NOMO-1 treated with DMSO at 0.1 percent for 48 hours (cell line): ENCODE measurements around the gene NOX5.
A peak's percentile ranks its signal among the peaks of the same experiment; 100 is the strongest.

ENCODE experiments used
- DNase-seq: peaks from one replicate; lab custom pipeline; 2025; ENCODE audit not compliant: unreplicated experiment; lab: John Stamatoyannopoulos, UW

Gene NOX5

DNA sequence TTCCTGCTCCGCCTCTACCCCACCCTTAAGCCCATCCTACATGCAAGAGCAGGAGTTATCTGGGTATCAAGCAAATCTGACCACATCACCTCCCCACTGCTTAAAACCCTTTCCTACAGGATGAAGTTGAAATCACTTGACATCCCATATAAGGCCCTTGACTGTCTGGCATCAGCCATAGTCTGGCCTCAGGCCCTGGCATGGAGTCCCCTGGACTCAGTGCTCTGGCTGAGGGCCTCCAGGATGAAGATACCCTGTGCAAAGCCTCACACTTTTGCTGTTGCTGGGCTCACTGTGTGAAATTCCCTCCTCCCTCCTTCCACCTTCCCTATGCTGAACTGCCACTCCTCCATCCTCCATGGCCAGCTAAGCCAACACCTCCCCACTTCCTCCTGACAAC is 80.8 kb downstream of the NOX5 start:
- DNase-seq: no peak

DNA sequence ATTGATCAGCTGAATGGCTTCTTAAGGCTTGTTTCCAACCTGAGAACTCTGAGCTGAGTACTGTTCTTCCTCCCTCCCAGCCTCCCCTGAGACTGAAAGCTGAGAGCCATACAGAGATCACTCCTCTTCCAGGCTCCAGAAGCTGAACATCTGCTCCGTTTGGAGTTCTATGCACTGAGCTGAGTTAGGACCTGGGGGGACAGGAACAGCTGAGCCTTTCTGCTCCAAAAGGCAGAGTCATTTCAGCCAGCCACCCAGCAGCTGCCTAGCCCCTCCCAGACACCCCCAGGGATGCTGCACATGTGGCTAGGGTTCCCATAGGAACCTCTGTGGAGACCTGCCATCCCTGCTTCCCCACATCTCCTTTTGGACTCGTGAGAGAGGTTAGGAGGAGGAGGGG is 81.7 kb downstream of the NOX5 start:
- DNase-seq: no peak

DNA sequence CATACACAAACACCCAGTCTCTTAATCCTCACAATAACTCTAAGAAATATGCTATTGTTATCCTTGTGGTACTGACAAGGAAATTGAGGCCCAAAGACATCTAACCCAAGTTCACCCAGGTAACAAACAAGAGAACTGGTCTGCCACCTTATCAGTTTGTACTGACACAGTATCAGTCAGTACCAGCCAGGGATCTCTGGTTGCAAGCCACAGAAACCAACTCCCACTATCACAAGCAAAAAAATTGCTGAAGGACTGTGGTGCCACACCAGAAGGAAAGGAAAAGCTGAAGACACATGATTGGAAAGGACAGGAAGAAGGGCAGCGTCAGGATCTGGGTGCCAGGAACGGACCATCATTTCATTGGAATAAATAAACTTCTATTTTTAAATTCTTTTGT is 82.1 kb downstream of the NOX5 start:
- no peak for DNase-seq

DNA sequence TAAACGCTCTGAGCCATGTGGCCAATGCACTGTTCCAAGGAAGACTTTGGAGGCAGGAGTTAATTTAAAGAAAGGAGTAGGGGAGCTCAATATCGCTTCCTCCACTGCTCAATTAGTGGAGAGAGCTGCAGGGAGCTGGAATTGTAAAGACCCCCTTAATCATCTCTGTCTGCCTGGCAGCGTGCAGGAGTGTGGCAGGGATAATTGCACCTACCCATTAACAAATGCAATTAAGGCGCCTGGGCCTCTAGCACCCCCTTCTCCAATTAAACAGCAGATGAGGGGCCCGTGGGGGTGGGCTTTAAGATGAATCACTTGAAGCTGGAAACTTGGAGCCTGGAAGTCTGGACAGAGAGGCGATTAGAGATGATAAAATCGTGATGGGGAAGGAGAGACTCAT is 84.3 kb downstream of the NOX5 start:
- DNase-seq: no peak

DNA sequence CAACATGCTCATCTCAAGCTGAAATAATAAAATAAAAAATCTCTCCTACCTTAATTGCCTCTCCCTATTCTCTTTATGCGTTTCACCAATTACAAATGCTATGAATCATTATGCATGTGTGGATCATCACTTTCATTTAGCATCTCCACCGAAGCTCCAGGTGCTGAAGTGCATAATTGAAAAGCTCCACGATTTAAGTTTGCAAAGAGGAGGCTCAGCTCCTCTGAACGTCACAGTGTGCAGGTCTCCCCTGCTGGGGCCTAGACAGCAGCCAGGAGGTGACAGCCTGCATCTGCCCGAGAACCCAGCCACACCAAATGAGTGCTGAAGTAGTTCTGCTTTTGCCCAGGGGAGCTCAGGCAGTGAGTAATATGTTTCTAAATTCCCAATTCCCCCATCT is 85.4 kb downstream of the NOX5 start:
- peak; percentile 37 for DNase-seq

DNA sequence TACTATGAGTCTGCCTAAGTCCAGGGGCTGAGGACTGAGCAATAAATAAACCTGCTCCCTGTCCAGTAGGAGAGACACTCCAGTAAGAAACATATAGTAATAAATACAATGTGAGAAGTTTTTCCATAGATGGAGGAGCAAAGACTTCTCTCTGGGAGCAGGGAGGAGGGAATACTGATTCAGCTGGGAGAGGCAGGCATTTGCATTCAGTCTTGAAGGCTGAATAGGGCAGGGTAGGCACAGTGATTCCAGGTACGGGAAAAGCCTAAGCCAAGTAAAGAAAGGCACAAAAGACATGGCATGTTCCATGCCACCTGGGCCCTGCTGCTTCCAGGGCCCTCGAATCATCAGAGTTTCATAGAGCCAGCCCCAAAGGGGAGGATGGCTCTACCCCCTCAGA is 86.3 kb downstream of the NOX5 start:
- no peak for DNase-seq

DNA sequence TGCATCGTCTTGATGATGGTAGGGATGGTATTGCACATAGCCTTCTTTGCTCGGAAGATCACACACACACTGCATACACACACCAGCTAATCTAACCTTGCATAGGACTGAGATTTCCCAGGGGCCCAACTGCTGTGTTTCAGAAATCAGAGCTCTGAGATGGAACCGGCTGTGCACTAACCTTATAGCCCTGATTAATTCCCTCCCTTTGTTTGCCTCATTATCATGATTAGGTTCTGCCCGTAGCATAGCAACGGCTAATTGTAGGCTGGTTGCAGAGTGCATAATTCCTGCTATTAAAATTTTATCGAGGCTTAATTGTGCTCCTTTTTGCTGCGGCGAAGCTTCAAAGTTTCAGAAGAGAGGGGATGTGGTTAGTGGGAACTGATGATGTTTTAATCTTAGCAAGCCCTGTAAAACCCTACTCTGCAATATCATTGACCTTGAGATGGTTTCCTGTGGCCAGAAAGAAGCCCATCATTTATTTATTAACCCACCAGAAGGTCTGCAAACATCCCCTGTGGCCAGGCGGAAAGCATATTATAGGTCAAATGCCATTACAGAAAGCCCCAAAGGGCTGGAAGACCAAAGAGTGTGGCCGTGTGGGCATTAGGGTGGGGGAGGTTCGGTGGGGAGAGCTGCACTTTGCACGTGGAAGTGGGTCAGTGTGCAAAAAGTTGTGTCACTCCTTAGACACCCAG is 89.7 kb downstream of the NOX5 start:
- peak; percentile 26 for DNase-seq

DNA sequence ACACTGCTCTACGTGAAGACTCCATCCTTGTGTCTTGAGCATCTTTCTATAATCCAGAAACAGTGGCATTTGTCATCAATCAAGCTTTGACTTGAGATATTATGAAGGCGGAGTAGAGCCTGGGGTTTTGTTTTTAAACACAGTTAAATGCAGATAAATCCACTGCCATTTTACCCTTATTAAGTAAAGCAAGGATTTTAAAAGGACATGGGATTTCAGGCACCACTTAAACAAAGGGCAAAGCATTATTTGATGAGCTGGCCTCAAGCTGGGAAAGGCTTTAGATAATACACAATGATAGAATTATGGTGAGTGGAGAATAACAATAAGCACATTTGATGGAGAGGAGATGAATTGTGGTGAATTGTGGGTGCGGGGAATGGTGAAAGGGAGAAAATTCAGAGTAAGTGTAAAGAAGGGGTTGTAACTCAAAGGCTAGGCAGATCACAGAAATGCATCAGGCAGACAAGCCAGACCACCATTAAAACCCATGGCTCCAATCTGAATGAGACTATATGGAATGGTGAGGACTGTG is 91.0 kb downstream of the NOX5 start:
- no peak for DNase-seq

DNA sequence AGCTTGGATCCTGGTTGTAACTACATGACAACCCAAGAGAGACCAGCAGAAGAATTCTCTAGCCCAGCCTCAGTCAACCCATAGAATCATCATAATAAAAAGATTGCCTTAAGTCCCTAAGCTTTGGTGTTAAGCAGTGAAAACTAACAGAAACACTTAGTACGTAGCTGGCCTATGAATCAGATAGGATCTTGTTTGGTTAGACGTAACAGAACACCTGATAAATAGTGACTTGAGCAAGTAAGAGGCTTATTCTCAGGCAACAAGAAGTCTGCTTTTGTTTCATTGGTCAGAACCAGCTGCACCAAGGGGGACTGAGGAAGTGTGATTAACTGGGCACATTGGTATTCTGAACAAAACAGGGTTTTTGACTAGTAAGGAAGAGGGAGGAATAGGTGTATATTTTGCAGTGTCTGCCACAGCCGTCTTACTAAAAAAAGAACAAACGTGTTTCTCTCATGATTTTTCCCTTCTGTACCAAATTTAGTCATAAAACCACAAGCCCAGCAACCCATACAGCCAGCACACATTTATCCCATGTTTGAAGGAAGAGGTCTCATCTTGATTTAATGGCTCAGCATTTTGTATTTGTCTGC is 92.6 kb downstream of the NOX5 start:
- no peak for DNase-seq
